Spinal cord (tissue), 10 donors: ENCODE data around the gene SHE. TPM values are rescaled to one million over a fixed set of nuclear protein-coding genes. Genes with fewer than 3 reads are reported as not detected.
A peak's percentile ranks its signal among the peaks of the same experiment; 100 is the strongest.
"Not testable (repeated sequence)": the region's sequence is repeated elsewhere in the genome, so short reads cannot be mapped to it uniquely, and the experiment has no call there.

Source experiments
- DNase-seq, 6 donors: peaks; one replicate each; pipeline versions ENCODE4 v3.0.0 to v3.0.0-alpha.2; 2013 to 2015; ENCODE audit warnings: low spot score in 6 of 6, low read depth in 4 of 6
- H3K27ac ChIP-seq: one replicate; pipeline ENCODE4 v1.5.1; 2013; ENCODE audit warnings: low read depth, low read length, control low read depth
- H3K27me3 ChIP-seq: one replicate; pipeline ENCODE4 v1.6.1; 2013; ENCODE audit warnings: low read length; ENCODE audit not compliant: control insufficient read depth, insufficient read depth
- H3K36me3 ChIP-seq: one replicate; pipeline ENCODE4 v1.6.1; 2013; ENCODE audit warnings: low read length; ENCODE audit not compliant: control insufficient read depth, insufficient read depth
- H3K4me1 ChIP-seq: one replicate; pipeline ENCODE4 v1.6.1; 2013; ENCODE audit warnings: low read length; ENCODE audit not compliant: control insufficient read depth, insufficient read depth
- H3K4me3 ChIP-seq: one replicate; pipeline ENCODE4 v1.5.1; 2013; ENCODE audit warnings: low read depth, low read length, control low read depth
- H3K9me3 ChIP-seq: one replicate; pipeline ENCODE4 v1.6.1; 2013; ENCODE audit warnings: low read length; ENCODE audit not compliant: control insufficient read depth, insufficient read depth
- WGBS: methylation state at CpG from one replicate; pipeline ENCODE4 v1.1.5; 2013; ENCODE audit warnings: missing lambda C conversion rate; ENCODE audit not compliant: insufficient coverage; 5-methylcytosine and 5-hydroxymethylcytosine counted together
- polyA plus RNA-seq, 2 donors: library from polyadenylated mRNA; unstranded; fragments of 120-200 nt; gene quantifications; one replicate each; pipeline ENCODE4 v1.2.1, GENCODE V29; 2013; ENCODE audit not compliant: insufficient read length in 2 of 2
- total RNA-seq, 2 donors: library from RNA; depleted of rRNA in 1 of 2; stranded (reverse); fragments of 120-200 nt in 1 of 2; fragments of >200 nt in 1 of 2; gene quantifications; one replicate each; pipeline versions ENCODE4 v1.2.3 to v1.2.4, GENCODE V29; 2013 to 2014
- donor health status: healthy.

SHE gene
- total and polyA plus RNA-seq, 4 donors, result 3.7 to 10.5 (median 5.9) TPM

DNA sequence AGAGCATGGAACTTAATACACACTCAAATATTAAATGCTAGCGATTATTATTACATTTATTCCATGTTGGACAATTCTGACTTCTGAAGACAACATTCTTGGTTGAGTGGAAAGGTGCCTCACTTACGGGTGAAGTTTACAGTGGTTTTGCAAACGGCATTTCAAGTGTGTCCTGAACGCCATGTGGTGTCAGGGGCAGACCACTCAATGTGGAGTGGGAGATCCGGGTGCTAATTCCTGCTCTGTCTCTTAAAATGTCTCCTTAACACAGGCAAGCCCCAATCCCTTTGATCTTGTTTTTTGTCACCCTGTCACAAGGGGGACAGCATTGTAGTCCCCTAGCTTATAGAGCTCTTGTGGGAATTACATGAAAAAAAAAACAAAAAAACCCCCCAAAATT lies 5.8 kb downstream of the SHE start:
- Histone ChIP-seq H3K4me1 (peaks cover 2% of the 10 kb centered on the region), H3K27ac (no peak overlapping the region), H3K27me3 (peaks cover 29% of the 10 kb centered on the region), H3K9me3 (no peaks in the 10 kb centered on the region), H3K36me3 (no peaks in the 10 kb centered on the region), H3K4me3 (no peak overlapping the region)
- WGBS, result 80% methylated on average over 1 of the region's 5 CpGs
- no peak for DNase-seq

GRCh38 chr1:154495496-154496273 lies 6.5 kb downstream of the SHE start:
- Histone ChIP-seq H3K27ac (no peak overlapping the region), H3K9me3 (no peaks in the 10 kb centered on the region), H3K36me3 (no peaks in the 10 kb centered on the region), H3K4me3 (no peak overlapping the region), H3K4me1 (no peaks in the 10 kb centered on the region), H3K27me3 (peaks cover 27% of the 10 kb centered on the region)
- no peak for DNase-seq
- WGBS, result 100% methylated on average over 3 of the region's 8 CpGs

DNA sequence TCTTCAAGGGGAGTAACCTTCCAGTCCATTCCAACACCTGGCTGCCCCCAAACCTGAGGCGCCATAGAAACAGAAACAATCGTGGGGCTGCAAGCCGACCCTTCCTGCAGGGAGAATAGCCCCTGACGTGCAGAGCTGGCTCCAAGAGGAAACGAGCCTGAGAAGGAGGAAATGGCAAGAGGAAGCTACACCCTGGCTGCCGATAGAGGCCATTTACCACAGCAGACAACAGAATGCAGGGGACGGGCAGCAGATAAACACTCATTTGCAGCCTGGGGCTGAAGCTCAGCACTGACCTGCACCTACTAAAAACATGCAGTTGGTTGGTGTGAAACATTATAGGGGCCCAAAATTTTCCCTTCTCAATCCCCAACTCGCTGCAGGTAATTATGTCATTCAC lies 8.9 kb downstream of the SHE start:
- Histone ChIP-seq H3K4me1 (no peaks in the 10 kb centered on the region), H3K36me3 (no peaks in the 10 kb centered on the region), H3K9me3 (no peaks in the 10 kb centered on the region), H3K4me3 (no peak overlapping the region), H3K27me3 (peaks cover 16% of the 10 kb centered on the region), H3K27ac (no peak overlapping the region)
- DNase-seq, result peak in 2 of 6 donors; percentile 13 to 29
- 5% methylated on average over 6 of the region's 8 CpGs for WGBS

DNA sequence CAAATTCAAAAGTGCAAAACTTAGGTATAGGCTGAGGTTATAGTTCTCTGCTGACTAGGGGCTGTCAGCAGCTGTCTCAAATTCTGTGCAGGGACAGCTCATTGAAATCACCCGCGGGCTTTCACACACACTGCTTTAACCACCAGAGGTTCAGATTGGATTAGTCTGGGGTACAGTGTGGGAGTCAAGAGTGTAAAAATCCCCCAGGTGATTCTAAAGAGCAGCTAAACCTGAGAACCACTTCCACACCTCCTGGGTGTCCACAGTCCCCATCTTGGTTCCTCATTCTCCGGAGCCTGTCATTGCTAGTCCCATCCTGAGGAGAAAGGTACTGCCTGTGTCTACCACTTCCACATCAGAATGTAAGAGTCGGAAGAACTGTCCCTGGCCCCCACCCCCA lies 10.1 kb downstream of the SHE start:
- no peak for DNase-seq
- Histone ChIP-seq H3K36me3 (no peaks in the 10 kb centered on the region), H3K27ac (peak overlapping the region; percentile 25), H3K27me3 (peaks cover 16% of the 10 kb centered on the region), H3K4me3 (no peak overlapping the region), H3K9me3 (no peaks in the 10 kb centered on the region), H3K4me1 (no peaks in the 10 kb centered on the region)
- 93% methylated on average over 2 of the region's 4 CpGs for WGBS

- Histone ChIP-seq H3K27me3 (peaks cover 13% of the 10 kb centered on the region), H3K27ac (no peak overlapping the region), H3K36me3 (no peaks in the 10 kb centered on the region), H3K4me1 (no peaks in the 10 kb centered on the region), H3K4me3 (no peak overlapping the region), H3K9me3 (no peaks in the 10 kb centered on the region)
- 76% methylated on average over 1 of the region's 1 CpG for WGBS
- no peak for DNase-seq
Measured at GRCh38 chr1:154490317-154490716, 11.9 kb downstream of the SHE start.

DNA sequence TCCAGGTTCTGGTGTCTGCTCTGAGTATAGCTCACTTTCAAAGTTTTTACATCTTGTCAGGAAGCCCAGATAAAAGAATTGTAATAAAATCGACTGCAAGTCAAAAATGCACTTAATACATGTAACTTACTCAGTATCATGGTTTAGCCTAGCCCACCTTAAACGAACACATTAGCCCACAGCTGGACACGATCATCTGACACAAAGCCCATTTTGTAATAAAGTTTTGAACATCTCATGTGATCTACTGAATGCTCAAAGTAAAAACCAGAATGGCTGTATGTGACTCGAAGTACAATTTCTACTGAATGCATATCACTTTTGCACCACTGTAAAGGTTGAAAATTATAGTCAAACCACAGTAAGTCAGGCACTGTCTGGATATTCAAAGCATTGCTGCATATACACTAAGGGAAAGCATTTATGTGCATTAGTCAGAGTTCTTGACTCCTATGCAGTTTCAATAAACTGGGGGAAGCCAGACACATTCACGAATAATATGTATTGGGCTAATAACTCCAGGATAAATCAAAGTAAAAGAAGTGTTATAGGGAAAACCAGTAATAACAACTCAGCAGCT lies 12.4 kb downstream of the SHE start:
- whole genome bisulfite sequencing, result no CpG with 5 or more reads among the region's 5 CpGs
- Histone ChIP-seq H3K4me1 (no peaks in the 10 kb centered on the region), H3K27ac (no peak overlapping the region), H3K36me3 (no peaks in the 10 kb centered on the region), H3K27me3 (peaks cover 13% of the 10 kb centered on the region), H3K9me3 (no peaks in the 10 kb centered on the region), H3K4me3 (no peak overlapping the region)
- DNase-seq, result no peak

- no peaks in the 10 kb centered on the region for H3K4me1 ChIP-seq
- no peak for DNase-seq
- H3K9me3 ChIP-seq, result no peaks in the 10 kb centered on the region
- peaks cover 13% of the 10 kb centered on the region for H3K27me3 ChIP-seq
- H3K36me3 ChIP-seq, result no peaks in the 10 kb centered on the region
- no peak overlapping the region for H3K27ac ChIP-seq
- 48% methylated on average over 16 of the region's 20 CpGs for WGBS
- no peak overlapping the region for H3K4me3 ChIP-seq
Measured at GRCh38 chr1:154488922-154489321, 13.3 kb downstream of the SHE start.

DNA sequence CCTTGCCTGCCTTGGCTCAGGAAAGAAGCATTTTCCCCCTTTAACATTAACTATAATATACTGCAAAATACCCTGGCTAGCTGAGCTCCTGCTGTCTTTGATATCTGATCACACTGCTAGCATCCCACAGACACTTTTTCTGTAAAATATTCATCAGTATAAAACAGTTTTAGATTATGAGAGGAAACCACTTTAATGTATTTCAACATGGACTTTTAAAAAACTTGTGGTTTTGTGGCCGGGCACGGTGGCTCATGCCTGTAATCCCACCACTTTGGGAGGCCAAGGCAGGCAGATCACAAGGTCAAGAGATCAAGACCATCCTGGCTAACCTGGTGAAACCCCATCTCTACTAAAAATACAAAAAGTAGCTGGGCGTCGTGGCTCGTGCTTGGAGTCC lies 15.5 kb downstream of the SHE start:
- 87% methylated on average over 5 of the region's 5 CpGs for WGBS
- not testable (repeated sequence) for H3K4me3 ChIP-seq, DNase-seq, H3K9me3 ChIP-seq, H3K36me3 ChIP-seq, H3K27ac ChIP-seq, H3K4me1 ChIP-seq
- H3K27me3 ChIP-seq, result peaks cover 13% of the 10 kb centered on the region

GRCh38 chr1:154485910-154486496 lies 16.2 kb downstream of the SHE start:
- Histone ChIP-seq H3K4me1 (no peaks in the 10 kb centered on the region), H3K27me3 (peaks cover 8% of the 10 kb centered on the region), H3K36me3 (no peaks in the 10 kb centered on the region), H3K9me3 (no peaks in the 10 kb centered on the region), H3K4me3 (no peak overlapping the region), H3K27ac (no peak overlapping the region)
- peak in 2 of 6 donors; percentile 39 to 44 for DNase-seq
- WGBS, result 80% methylated on average over 3 of the region's 7 CpGs

GRCh38 chr1:154485106-154485505 lies 17.1 kb downstream of the SHE start:
- Histone ChIP-seq H3K9me3 (no peaks in the 10 kb centered on the region), H3K27me3 (peaks cover 5% of the 10 kb centered on the region), H3K4me1 (peaks cover 3% of the 10 kb centered on the region), H3K4me3 (no peak overlapping the region), H3K36me3 (no peaks in the 10 kb centered on the region), H3K27ac (no peak overlapping the region)
- no CpG with 5 or more reads among the region's 5 CpGs for WGBS
- peak in 1 of 6 donors; percentile 22 for DNase-seq
